ENCODE measurements around the gene C5orf22. TPM values are rescaled to one million over a fixed set of nuclear protein-coding genes. Genes with fewer than 3 reads are reported as not detected.
A peak's percentile ranks its signal among the peaks of the same experiment; 100 is the strongest.

The C5orf22 gene
- total and polyA plus RNA-seq, 2 donors (not counting 1 experiment from before 2014, with no cell fraction given), result 20.0 to 26.9 TPM

DNA sequence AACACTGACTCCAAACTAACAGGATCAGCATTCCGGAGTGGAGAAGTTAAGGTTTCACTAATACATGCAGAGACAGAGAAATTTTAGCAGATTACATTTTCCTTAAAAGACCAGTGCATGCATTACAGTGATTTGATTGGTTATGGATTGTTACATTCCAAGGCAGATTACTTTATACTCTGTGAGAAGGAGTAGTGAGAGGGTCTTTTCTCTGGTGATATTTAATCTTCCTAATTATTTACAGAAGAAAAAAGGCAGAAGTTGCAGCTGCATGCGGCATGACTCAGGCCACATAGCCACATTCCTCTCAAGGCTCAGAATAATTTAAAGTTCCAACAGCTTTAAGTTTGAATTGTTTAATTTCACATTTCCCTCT lies 53.8 kb downstream of the C5orf22 start:
- no peaks in the 10 kb centered on the region for H4K20me1 ChIP-seq (ENCODE audit: control insufficient read depth, extremely low read depth, insufficient read depth, low read length)
- H3K9me3 ChIP-seq (ENCODE audit: control insufficient read depth, insufficient read depth, low read depth, low read length), result no peaks in the 10 kb centered on the region
- H3K4me2 ChIP-seq (ENCODE audit: extremely low read depth, insufficient read depth, low read length), result no peak overlapping the region
- no peak overlapping the region for H3K27ac ChIP-seq (ENCODE audit: insufficient read depth, low read length)
- H3K36me3 ChIP-seq (ENCODE audit: control insufficient read depth, insufficient read depth, low read length), result no peaks in the 10 kb centered on the region
- DNase-seq (ENCODE audit: low read depth in 2 of 2), result peak; percentile 5 to 62
- no peak overlapping the region for H3K4me3 ChIP-seq (replicated peaks in 1 of 4; ENCODE audit: control extremely low read depth in 1 of 4, insufficient read depth in 1 of 4, low read depth in 3 of 4, low read length in 4 of 4)
- TF ChIP-seq CTCF (conservative IDR thresholded peaks at IDR 0.05 in 1 of 2, IDR thresholded peaks at IDR 0.05 in 1 of 2; ENCODE audit: low read depth in 1 of 2, low read length in 2 of 2) (no peak), EZH2 (IDR thresholded peaks at IDR 0.05; ENCODE audit: low read length, missing control alignments) (no peak)
- H3K4me1 ChIP-seq (ENCODE audit: control insufficient read depth, extremely low read depth, insufficient read depth, low read length), result no peaks in the 10 kb centered on the region
- no peaks in the 10 kb centered on the region for H3K79me2 ChIP-seq (ENCODE audit: control insufficient read depth, insufficient read depth, low read length)
- H3K27me3 ChIP-seq (ENCODE audit: control insufficient read depth, insufficient read depth, low read length), result no peaks in the 10 kb centered on the region
- H2AFZ ChIP-seq (ENCODE audit: low read length), result no peak overlapping the region
- no peak overlapping the region for H3K9ac ChIP-seq (ENCODE audit: insufficient read depth, low read length)

DNA sequence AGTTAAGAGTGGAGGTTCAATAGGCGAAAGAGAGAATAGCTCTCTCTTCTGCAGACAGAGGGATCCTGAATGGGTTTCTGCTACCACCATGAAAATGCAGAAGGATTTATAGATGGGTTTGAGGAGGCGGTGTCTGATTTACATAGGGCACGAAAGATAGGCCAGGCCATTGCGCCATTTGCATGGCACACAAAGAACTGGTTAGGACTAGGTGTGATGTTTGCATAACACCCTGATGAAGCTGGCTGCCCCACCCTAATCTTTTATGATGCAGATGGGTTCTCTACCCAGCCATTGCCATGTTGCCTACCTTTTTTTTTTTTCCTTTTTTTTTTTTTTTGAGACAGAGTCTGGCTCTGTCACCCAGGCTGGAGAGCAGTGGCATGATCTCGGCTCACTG lies 55.4 kb downstream of the C5orf22 start:
- Histone ChIP-seq H3K27ac (ENCODE audit: insufficient read depth, low read length) (no peak overlapping the region), H3K4me1 (ENCODE audit: control insufficient read depth, extremely low read depth, insufficient read depth, low read length) (no peaks in the 10 kb centered on the region), H3K27me3 (ENCODE audit: control insufficient read depth, insufficient read depth, low read length) (no peaks in the 10 kb centered on the region), H3K9me3 (ENCODE audit: control insufficient read depth, insufficient read depth, low read depth, low read length) (no peaks in the 10 kb centered on the region), H3K4me2 (ENCODE audit: extremely low read depth, insufficient read depth, low read length) (no peak overlapping the region), H4K20me1 (ENCODE audit: control insufficient read depth, extremely low read depth, insufficient read depth, low read length) (no peaks in the 10 kb centered on the region), H2AFZ (ENCODE audit: low read length) (no peak overlapping the region), H3K36me3 (ENCODE audit: control insufficient read depth, insufficient read depth, low read length) (no peaks in the 10 kb centered on the region), H3K4me3 (replicated peaks in 1 of 4; ENCODE audit: control extremely low read depth in 1 of 4, insufficient read depth in 1 of 4, low read depth in 3 of 4, low read length in 4 of 4) (no peak overlapping the region), H3K9ac (ENCODE audit: insufficient read depth, low read length) (no peak overlapping the region), H3K79me2 (ENCODE audit: control insufficient read depth, insufficient read depth, low read length) (no peaks in the 10 kb centered on the region)
- no peak for TF ChIP-seq CTCF (conservative IDR thresholded peaks at IDR 0.05 in 1 of 2, IDR thresholded peaks at IDR 0.05 in 1 of 2; ENCODE audit: low read depth in 1 of 2, low read length in 2 of 2)
- no peak for TF ChIP-seq EZH2 (IDR thresholded peaks at IDR 0.05; ENCODE audit: low read length, missing control alignments)
- no peak for DNase-seq (ENCODE audit: low read depth in 2 of 2)

GRCh38 chr5:31593665-31594064 lies 61.6 kb downstream of the C5orf22 start:
- TF ChIP-seq EZH2 (IDR thresholded peaks at IDR 0.05; ENCODE audit: low read length, missing control alignments) (no peak), CTCF (conservative IDR thresholded peaks at IDR 0.05 in 1 of 2, IDR thresholded peaks at IDR 0.05 in 1 of 2; ENCODE audit: low read depth in 1 of 2, low read length in 2 of 2) (no peak)
- Histone ChIP-seq H3K9ac (ENCODE audit: insufficient read depth, low read length) (no peak overlapping the region), H3K4me1 (ENCODE audit: control insufficient read depth, extremely low read depth, insufficient read depth, low read length) (no peaks in the 10 kb centered on the region), H3K27ac (ENCODE audit: insufficient read depth, low read length) (no peak overlapping the region), H3K4me3 (replicated peaks in 1 of 4; ENCODE audit: control extremely low read depth in 1 of 4, insufficient read depth in 1 of 4, low read depth in 3 of 4, low read length in 4 of 4) (no peak overlapping the region), H3K4me2 (ENCODE audit: extremely low read depth, insufficient read depth, low read length) (no peak overlapping the region), H2AFZ (ENCODE audit: low read length) (no peak overlapping the region), H3K36me3 (ENCODE audit: control insufficient read depth, insufficient read depth, low read length) (no peaks in the 10 kb centered on the region), H3K27me3 (ENCODE audit: control insufficient read depth, insufficient read depth, low read length) (no peaks in the 10 kb centered on the region), H4K20me1 (ENCODE audit: control insufficient read depth, extremely low read depth, insufficient read depth, low read length) (no peaks in the 10 kb centered on the region), H3K9me3 (ENCODE audit: control insufficient read depth, insufficient read depth, low read depth, low read length) (no peaks in the 10 kb centered on the region), H3K79me2 (ENCODE audit: control insufficient read depth, insufficient read depth, low read length) (no peaks in the 10 kb centered on the region)
- DNase-seq (ENCODE audit: low read depth in 2 of 2), result no peak
